HT-29 (cell line): ENCODE measurements around the gene CGRRF1. TPM values are rescaled to one million over a fixed set of nuclear protein-coding genes. Genes with fewer than 3 reads are reported as not detected.

Experiments
- DNase-seq: peaks from one replicate; pipeline ENCODE4 v3.0.0-alpha.2; 2015; ENCODE audit warnings: low spot score
- total RNA-seq: library from RNA; depleted of rRNA; stranded (reverse); fragments of >200 nt; shearing (Covaris generic); gene quantifications from 2 replicates; pipeline ENCODE4 v1.2.3, GENCODE V29; 2014; rRNA removed

Gene CGRRF1, protein sequence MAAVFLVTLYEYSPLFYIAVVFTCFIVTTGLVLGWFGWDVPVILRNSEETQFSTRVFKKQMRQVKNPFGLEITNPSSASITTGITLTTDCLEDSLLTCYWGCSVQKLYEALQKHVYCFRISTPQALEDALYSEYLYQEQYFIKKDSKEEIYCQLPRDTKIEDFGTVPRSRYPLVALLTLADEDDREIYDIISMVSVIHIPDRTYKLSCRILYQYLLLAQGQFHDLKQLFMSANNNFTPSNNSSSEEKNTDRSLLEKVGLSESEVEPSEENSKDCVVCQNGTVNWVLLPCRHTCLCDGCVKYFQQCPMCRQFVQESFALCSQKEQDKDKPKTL
- 1.1 and 2.6 TPM in 2 replicates for total RNA-seq

DNA sequence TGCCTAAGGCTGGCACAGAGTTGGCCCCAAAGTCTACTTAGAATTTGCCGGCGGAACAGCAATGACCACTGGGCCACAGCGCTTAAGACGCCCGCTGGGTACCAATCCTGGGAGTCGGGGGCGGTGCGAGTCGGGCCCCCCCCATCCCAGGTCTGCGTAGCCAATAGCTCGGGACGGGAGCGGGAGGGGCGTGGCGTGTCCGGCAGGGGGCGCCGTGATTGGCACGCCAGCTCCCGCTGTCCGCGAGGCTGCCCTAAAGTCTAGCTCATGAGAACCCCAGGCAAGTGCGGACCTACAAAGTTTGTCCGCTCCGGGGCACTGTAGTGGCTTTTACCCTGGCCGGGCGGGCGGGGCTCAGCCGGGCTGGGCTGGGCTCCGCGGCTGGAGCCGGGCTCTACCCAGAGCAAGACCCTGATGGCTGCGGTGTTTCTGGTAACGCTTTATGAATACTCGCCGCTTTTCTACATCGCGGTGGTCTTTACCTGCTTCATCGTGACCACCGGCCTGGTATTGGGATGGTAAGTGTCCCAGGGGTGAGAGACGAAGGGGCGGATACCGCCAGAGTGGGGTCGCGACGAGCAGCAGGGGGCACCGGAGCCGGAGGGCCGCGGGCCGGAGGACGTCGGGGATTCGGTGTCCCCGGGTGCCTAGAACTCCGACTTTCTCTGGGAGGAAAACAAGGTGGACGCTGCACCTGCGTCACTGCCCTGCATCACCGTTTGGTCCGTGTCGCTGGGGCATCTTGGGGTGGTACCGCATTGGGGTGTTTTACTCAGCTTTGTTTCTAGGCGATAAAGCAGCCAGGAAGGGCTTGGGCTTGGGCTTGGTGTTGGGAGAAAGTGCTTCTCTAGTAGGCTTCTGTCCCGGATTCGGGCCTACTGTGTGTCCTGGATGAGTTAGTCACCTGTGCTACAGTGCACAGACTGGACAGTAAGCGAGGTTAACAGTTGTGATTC lies at the start of gene CGRRF1:
Gene CGRRF1 (plus strand): TSS at position 361 of the 956 bp plus-strand sequence. CDS start 54 bp downstream, at position 415.
- peak; percentile 92 for DNase-seq

DNA sequence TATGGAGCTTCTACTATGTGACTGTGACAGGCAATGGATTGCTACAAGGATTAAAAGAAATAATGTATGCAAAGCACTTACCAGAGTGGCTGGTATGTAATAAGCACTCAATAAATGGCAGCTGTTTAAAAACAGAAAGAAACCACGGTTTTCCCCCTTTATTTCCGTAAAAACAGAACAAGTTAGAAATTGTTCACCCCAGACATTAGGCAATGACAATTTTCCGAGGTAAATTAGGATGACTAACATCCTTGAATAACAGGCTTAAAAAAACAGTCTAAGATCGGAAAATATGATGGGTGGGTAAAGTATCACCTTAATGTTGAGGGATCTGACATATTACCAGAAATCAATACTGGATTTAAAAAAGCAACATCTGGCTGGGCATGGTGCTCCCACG lies 47.7 kb upstream of the CGRRF1 start:
- no peak for DNase-seq

DNA sequence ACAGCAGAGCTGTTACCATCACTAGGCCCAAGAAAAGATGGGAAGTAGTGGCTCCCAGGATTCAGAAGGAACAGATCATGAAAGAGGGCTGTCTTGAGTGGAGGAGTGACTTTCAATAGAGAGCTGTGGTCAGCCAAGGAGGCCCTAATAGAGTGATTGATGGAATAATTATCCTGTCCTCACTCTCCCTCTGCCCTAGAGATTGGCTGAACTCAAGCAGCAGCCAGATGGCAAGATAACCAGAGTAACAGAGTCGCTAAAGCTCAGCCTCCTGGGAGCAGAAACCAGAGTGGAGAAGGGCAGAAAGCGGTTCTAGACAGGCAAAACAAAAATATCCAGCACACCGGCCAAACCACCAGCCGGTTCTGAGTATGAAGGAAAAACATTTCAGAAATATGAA lies 44.1 kb upstream of the CGRRF1 start:
- no peak for DNase-seq

DNA sequence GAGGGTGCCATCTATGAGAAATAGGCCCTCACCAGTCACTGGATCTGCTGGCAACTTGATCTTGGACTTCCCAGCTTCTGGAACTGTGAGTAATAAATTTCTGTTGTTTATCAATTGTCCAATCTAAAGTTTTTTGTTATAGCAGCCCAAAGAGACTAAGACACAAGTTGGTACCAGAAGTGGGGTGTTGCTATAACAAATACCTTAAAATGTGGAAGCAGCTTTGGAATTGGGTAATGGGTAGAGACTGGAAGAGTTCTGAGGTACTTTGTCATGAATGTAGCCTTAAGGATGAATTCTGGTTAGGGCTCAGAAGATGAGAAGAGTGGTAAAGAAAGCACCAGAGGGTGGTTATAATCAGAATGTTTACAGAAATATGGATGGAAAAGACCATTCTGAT lies 42.4 kb upstream of the CGRRF1 start:
- DNase-seq = no peak

DNA sequence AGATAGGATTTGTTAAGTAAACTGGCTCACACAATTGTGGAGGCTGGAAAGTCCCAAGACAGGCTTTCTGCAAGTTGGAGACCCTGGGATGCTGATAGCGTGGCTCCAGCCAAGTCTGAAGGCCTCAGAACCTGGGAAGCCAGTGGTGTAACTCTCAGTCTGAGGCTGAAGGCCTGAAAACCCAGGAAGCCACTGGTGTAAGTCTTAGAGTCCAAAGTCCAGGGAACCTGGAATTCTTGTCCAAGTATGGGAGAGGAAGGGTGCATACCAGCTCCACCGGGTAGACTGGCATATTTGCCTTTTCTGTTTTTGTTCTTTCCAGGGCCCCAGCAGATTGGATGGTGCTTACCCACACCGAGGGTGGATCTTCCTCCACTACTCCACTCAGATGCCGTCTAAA lies 39.0 kb upstream of the CGRRF1 start:
- DNase-seq = peak; percentile 77

DNA sequence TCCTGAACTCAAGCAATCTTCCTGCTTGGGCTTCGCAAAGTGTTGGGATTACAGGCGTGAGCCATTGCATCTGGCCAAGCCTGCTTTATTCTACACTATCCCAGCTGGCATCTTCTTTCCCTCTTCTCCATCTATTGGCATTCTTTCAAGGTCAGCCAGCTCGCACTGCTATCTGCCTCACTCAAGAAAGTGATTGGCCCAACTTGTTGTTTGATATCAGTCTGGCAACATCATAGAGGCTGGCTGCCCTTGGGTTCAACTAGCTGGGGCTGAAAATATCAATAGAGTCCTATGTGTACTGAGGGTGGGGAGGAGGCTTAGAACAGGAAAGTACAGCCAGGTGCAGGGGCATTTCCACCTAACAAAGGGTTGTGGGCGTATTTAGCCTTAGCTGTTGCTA lies 38.1 kb upstream of the CGRRF1 start:
- no peak for DNase-seq

DNA sequence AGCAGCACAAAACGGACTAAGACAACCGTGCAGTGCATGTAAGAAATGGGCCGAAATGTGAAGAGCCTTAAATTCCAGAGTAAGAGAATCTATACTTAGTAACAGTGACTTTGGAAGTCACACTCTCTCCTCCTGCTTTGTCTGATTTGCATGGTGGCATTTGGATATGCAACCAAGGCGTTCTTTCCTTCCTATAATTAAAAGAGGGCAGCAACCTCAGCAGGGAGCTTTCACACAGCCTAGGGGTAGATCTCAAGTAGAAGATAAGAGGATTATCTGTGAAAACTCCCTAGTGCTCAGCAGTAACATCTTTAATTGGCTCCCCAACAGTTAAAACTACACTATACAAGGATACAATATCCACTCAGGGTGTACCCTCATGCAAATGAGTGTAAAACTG lies 37.4 kb upstream of the CGRRF1 start:
- no peak for DNase-seq

DNA sequence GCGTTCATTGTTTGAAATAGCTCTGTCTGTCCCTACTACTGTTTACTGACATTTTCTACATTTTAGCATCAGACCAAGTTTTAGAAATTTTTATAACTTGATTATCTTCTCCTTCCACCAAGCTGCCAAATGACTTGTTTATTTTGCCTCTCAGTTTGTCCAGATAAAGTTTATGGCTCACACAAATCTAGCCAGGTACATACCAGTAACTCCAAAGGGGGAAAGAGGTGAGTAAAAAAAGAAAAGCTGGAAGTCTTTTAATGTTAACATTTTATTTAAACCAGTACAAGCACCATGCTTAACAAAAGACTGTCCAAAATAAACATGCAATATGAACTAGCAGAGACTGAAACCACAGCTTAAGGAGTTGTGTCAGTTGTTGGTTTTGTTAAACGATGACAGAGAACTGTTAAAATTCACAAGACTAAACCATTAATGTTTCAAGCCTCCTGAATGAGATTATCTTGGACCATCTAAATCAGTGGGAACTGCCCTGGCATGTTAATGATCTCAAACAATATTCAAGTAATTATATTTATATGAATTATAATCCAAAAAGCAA lies 35.4 kb upstream of the CGRRF1 start:
- DNase-seq = no peak

DNA sequence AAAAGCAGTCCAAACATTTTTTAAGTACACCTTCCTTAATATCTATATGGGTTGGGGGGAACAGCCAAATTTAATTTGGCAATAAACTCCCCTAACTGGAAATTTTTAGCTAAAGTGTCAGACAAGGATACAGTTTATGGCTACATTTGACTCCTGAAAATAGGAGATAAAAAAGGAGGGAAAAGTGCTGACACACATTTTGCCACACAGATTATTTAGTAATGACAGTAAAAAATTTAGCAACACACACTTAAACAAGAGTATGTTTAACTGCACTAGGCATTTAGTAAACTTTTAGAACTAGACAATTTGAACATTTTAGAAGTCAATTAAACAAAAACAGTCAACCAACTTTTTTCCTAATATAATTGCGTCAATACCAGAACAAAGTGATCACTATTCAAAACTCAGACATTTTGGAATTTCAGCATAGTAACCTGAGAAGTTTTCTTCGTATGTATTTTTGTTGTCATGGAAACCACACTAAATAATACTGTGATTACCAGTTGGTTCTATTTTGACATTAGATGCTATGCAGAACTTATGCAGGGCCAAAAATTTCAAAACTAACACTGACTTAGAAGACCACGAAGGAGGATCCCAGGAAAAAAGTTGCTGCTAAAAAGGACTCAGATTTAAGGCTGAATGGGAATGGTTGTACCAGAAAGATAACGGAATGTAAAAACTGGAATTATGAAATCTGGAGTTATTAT lies 34.4 kb upstream of the CGRRF1 start:
- DNase-seq = no peak

DNA sequence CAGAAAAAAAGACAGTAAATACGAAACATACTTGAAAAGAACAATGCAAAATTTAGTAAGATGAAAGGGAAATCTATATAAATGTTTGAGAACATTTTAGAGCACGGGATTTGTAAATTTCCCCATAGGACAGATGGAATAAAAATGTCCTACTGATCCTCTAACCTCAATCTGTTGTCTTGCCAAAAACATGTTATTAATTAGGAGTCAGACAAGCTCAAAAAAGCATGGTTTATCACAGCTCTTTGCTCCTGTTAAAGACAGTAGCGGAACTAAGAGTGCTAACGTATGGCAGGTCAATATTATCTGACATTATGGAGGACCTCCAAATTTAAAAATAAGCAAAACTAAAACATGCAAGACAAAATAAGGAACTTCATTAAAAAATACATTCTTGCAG lies 33.8 kb upstream of the CGRRF1 start:
- DNase-seq = no peak

DNA sequence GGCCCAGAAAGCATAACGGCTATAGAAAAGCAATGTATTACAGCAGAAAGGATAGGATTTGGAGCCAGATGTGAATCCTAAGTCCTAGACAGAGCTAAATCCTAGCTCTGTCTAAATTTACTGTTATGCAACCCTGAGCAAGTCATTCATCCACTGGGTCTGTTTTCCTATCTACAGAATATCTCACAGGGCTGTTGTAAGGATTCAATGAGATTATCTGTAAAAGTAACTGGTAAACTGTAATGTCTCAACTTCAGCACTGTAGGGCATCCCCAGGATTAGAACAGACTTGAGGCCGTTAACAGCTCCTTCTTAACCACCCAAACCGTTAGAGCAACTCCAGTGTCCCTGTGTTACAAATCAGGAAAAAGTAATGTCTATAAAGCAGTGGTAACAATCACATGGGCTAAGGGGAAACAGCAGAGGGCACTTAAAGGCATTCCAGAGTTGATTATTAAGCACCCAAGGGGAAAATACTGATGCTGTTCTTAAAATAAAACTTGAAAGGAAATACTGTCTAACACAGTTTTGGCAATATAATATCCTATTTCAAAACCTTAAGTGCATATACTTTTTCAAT lies 31.0 kb upstream of the CGRRF1 start:
- no peak for DNase-seq

DNA sequence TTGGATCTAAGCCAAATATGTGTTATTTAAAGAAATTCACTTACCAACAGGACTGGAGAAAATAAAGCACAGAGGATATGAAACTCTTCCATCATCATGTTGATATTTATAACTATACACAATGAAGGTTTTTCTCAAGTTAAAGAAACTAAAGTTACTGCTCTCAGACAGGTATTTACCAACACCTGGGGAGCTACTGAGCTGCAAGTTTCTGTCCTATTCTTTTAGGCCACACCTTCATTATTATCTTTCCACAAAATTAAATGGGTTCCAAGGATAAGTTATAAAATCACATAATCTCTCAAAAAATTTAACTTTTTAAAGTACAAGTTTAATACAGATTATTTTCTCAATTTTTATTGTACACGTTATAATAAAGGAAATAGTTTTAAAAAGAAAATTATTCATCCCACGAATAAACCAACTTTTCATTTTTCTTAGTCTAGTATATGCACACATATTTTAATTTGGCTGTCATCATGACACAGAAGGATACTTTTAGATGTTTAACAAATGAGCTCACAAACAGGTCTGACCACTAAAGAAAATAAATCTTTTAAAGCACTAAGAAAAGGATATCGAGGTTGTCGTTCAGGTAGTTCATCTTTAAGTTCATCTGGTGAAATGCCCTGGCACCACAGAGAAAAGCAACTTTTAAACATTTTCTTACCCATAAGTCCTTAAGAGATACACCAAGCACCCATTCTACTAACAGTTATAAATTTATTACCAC lies 28.7 kb upstream of the CGRRF1 start:
- DNase-seq = no peak

DNA sequence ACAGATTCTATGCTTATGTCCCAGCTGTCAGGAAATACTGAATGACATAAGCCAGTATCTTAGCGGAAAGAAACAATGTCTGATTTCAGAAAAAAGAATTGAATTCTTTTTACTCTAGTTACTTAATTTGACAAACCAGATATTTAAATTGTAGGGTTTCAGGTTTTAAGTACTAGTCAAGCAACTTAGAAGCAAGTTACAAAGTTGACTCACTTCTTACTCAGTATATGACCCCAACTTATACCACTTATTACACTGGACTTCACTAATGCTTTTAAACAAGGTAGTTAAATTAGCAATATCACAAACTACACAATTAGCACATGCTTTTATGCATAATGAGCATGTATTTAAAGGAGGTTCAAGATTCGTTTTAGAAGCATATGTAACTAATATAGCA lies 28.0 kb upstream of the CGRRF1 start:
- DNase-seq = no peak

DNA sequence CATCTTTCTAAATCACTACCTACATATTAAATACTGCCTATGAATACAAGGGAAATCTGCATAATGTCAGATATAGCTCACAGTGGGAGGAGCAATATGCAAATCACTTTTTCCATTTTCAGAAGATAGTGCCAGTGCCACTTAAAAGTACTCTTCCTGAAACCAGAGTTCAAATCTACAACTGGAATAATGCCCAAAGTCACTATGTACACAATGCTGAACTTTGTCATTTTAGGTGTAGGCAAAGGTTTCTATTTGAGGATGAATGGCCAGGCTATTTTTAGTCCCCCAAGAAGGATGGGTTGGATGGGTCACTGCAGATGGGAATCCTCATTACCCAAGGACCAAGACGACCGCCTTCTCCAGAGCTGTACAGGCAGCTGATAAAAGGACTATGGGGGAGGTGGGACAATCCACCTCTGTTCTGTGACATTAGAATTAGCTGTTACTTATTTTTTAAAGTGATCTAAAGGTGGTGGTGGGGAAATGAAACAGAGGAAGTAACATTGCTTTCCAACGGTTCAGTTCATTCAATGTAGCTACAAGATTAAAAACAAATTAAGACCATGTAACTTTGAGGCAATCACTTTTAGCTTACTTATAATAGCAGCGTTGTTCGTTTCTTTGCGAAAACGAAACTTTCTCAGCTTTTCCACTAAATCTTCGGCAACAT lies 26.5 kb upstream of the CGRRF1 start:
- DNase-seq = no peak

DNA sequence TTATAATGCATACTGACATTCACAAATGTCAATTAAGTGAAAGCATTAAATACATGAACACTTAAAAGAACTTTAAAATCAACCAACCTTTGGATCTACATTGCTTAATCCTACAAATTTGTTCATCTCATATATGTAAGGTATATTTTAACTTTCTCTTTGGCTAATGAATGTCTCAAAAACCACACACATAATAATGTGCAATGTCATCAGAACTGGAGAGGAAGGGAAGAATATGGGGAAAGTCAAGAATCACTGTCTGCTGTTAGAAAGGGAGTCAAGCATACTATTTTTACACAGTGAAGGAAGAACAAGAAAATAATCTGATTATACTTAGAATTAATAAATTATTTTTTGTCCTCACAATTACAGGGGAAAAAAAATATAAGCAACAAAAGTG lies 25.9 kb upstream of the CGRRF1 start:
- no peak for DNase-seq

DNA sequence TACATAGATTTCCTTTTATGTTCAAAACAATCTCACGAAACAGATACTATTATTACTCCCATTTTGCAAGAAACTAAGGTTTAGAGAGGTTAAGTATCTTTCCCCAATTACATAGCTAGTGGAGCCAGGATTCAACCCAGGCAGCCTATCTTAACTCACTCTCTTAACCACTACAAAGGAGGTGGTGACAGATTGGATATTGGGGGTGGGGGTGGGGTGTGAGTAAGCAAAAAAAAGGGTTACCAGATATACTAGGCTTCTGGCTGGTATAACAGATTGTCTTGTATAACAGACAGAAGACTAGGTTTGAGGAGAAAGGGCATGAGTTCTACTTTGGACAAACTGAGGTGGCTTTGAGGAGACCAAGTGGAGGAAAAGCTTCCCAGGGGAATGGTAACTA lies 23.0 kb upstream of the CGRRF1 start:
- DNase-seq = no peak

DNA sequence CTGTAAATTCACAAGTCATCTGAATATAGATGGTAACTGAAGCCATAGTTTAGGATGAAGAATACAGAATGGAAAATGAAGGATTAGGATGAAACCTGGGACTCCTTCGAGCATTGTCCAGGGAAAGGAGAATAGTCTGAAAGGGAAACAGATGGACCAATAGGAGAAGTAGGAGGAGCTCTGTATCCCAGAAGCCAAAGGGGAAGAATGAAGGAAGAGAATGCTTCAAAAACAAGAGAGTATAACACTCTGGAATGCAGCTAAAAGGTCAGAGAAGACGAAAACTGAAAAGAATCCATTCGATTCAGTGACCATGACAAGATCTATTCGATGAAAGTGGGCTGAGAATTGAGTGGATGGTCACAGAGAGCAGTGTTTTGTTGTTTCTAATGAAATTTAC lies 21.9 kb upstream of the CGRRF1 start:
- peak; percentile 34 for DNase-seq

DNA sequence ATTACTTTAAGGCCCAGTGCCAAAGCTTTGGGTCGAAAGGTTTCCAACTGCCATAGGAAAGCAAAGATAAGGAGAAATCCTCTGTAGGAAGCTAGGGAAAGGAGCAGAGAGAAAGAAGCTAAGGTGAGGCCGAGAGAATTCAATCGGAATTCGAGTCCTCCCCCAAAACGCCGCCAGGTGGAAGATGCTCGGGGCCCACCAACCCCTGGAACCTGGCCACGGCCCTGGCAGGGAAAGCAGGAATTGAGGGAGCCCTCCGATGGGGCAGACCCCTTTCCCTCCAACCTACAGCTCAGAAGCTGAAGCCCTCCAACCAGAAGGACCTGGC lies 21.4 kb upstream of the CGRRF1 start:
- DNase-seq = no peak

DNA sequence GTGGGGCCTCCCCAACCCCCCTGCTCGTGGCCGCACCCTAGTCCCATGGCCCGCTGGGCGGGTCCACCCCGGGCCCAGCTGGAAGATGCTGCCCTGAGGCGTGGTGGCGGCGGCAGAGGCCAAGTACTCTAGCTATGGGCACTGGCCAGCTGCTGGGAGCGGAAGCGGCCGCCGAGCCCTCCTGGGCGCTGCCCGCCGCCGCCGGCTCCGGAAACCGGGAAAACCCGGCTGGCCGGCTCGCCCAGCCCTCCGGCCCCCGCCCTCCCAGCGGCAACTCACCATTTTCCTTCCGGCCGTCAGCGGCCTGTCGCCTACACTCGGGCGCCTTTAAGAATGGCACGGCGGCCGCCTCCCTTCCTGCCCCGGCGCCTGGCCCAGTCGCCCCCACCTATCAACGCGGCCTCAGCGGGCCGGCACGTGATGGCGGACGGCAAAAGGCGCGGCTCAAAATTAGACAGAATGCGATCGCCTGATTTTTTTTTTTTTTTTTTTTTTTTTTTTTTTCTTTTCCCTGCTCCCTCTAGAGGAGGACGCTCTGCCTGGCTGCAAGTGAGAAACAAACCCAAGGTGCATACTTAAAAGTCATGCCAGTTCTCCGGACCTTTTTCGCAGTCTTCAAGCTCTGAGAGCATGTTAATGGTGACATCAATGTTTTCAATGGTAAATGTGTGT lies 20.9 kb upstream of the CGRRF1 start, which contains the start of gene GMFB:
Gene GMFB (minus strand): TSS at position 335 of the 672 bp plus-strand sequence. CDS start 53 bp downstream, at position 282.
- DNase-seq = peak; percentile 78

DNA sequence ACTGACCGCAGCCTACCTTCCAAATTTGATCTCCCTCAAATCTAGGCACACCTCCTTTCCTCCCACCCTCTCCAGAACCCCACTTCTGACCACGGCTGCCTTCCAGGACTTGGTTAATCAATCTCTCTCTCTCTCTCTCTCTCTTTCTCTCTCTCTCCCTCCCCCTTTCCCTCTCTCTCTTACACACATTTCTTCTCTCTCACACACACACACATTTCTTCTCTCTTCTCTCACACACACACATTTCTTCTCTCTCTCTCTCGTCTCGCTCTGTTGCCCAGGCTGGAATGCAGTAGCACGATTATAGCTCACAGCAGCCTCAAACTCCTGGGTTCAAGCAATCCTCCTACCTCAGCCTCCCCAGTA lies 20.4 kb upstream of the CGRRF1 start:
- DNase-seq = no peak
